SK-N-SH (cell line): Measurements from ENCODE around the gene LOX.

Experiments used
- EP300 ChIP-seq, 2 experiments: IDR thresholded peaks; 2 replicates each; pipeline versions ENCODE4 v1.4.0 to v1.6.1; 2012; ENCODE audit warnings: borderline replicate concordance in 1 of 2, low read depth in 1 of 2, low read length in 1 of 2
- GABPA ChIP-seq: IDR thresholded peaks from 2 replicates; pipeline ENCODE4 v1.4.0; 2012; ENCODE audit warnings: low read depth, mild to moderate bottlenecking
- MXI1 ChIP-seq: IDR thresholded peaks from 2 replicates; pipeline ENCODE4 v1.6.1; 2012; ENCODE audit warnings: mild to moderate bottlenecking, low read depth, low read length, improper control_type of control experiment
- POLR2AphosphoS5 ChIP-seq: IDR thresholded peaks from 2 replicates; pipeline ENCODE4 v1.6.1; 2012; ENCODE audit warnings: low read depth, low read length
- RAD21 ChIP-seq: IDR thresholded peaks from 2 replicates; pipeline ENCODE4 v1.6.1; 2012; ENCODE audit warnings: mild to moderate bottlenecking, low read length
- SIN3A ChIP-seq: IDR thresholded peaks from 2 replicates; pipeline ENCODE4 v1.6.1; 2012; ENCODE audit warnings: low read depth, mild to moderate bottlenecking, low read length, moderate library complexity, borderline replicate concordance
- TEAD4 ChIP-seq: IDR thresholded peaks from 2 replicates; pipeline ENCODE4 v1.4.0; 2012; ENCODE audit warnings: mild to moderate bottlenecking, borderline replicate concordance; ENCODE audit not compliant: insufficient read depth
- TF ChIP-seq, protein P1 (sequence below): fragments of 200-600 bp; sonication (generic); IDR thresholded peaks from 2 replicates; pipeline ENCODE4 v1.6.1; 2017; ENCODE audit warnings: antibody characterized with exemption, mild to moderate bottlenecking, moderate library complexity

DNA sequence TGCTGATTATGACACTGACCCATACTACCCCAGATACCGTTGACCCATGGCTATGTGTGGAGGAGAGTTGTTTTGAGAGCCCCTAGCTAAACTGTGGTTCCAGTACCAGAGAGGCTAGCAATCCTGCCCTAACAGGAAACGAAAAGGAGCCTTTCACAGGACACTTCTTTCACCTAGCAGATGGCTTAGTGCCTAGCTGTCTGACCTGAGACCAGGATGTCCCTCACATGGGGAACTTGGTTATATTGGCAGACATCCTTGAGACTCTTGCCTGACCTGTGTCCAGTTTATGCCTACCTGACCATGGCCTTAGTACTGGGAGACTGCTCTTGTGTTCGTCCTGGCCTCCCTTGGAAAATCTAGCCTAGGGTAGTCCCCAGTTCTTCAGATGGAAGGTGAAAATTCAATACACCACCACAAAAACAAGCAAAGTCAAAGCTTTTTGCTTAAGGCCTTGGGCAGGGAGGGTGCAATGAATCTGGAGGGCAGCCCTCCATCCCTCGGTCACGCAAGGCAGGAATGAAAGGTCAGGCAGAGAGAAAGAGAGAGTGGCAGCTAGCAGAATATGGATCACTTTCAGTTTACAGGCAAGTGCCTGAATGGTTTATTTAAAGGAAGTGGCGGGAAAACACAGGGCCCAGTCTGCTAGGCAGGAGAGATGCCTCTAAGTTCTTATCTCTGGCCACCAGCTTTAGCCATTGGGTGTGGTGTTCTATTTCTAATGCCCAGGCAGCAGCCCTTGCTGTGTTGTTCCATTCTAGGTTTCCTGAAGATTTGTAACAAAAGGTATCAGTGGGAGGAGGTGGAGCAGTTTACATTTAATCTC is 34.9 kb upstream of the LOX start:
- TF ChIP-seq, protein P1, sequence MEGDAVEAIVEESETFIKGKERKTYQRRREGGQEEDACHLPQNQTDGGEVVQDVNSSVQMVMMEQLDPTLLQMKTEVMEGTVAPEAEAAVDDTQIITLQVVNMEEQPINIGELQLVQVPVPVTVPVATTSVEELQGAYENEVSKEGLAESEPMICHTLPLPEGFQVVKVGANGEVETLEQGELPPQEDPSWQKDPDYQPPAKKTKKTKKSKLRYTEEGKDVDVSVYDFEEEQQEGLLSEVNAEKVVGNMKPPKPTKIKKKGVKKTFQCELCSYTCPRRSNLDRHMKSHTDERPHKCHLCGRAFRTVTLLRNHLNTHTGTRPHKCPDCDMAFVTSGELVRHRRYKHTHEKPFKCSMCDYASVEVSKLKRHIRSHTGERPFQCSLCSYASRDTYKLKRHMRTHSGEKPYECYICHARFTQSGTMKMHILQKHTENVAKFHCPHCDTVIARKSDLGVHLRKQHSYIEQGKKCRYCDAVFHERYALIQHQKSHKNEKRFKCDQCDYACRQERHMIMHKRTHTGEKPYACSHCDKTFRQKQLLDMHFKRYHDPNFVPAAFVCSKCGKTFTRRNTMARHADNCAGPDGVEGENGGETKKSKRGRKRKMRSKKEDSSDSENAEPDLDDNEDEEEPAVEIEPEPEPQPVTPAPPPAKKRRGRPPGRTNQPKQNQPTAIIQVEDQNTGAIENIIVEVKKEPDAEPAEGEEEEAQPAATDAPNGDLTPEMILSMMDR = no peak
- TF ChIP-seq RAD21 (no peak), TEAD4 (no peak), SIN3A (no peak), POLR2AphosphoS5 (no peak), GABPA (no peak), EP300 (IDR thresholded peaks at IDR 0.05; ENCODE audit: borderline replicate concordance in 1 of 2, low read depth in 1 of 2, low read length in 1 of 2) (no peak), MXI1 (no peak)
